AG04450 (cell line): ENCODE measurements around the gene SPINK5. TPM values are rescaled to one million over a fixed set of nuclear protein-coding genes. Genes with fewer than 3 reads are reported as not detected.

ENCODE experiments used
- CTCF ChIA-PET: fragments of 300-600, 350-600 bp; formaldehyde crosslinking; extraction: SDS; loops from one replicate; lab custom pipeline; 2022; ENCODE audit warnings: antibody characterized with exemption, inconsistent platforms; lab: Charles Lee
- POLR2A ChIA-PET: fragments of 350-600 bp; formaldehyde crosslinking; extraction: SDS; loops from one replicate; lab custom pipeline; 2021; ENCODE audit warnings: antibody characterized with exemption, inconsistent platforms; lab: Yijun Ruan, JAX
- DNase-seq: peaks from one replicate; pipeline ENCODE4 v3.0.0-alpha.2; 2011; ENCODE audit warnings: low read depth, low spot score
- H3K27ac ChIP-seq: one replicate; pipeline ENCODE4 v1.5.1; 2012; ENCODE audit warnings: low read depth, low read length, control low read depth
- H3K27me3 ChIP-seq: one replicate; pipeline ENCODE4 v1.6.0; 2012; ENCODE audit warnings: low read length; ENCODE audit not compliant: control insufficient read depth, insufficient read depth
- H3K4me3 ChIP-seq: 2 replicates; pipeline ENCODE4 v1.5.1; 2011; ENCODE audit warnings: mild to moderate bottlenecking, low read depth, low read length, control low read depth
- H3K9me3 ChIP-seq: 2 replicates; pipeline ENCODE4 v1.5.1; 2012; ENCODE audit warnings: low read length; ENCODE audit not compliant: control insufficient read depth, insufficient read depth
- CTCF ChIP-seq: IDR thresholded peaks from 2 replicates; pipeline ENCODE4 v1.5.1; 2011; ENCODE audit warnings: low read depth, low read length, control low read depth, inconsistent platforms
- polyA plus RNA-seq: library from polyadenylated mRNA; depleted of rRNA; stranded (reverse); fragments of >200 nt; gene quantifications from 2 replicates; pipeline ENCODE4 v1.2.3, GENCODE V29; 2011

The SPINK5 gene
- polyA plus RNA-seq, 1 experiment: not detected

- no peak for TF ChIP-seq CTCF
- Histone ChIP-seq H3K4me3 (no peak overlapping the region), H3K27me3 (no peaks in the 10 kb centered on the region), H3K9me3 (no peaks in the 10 kb centered on the region), H3K27ac (no peak overlapping the region)
- POLR2A ChIA-PET: no interaction called here
- DNase-seq: no peak
- CTCF ChIA-PET: interaction anchor here (0.7 to 1.9 kb wide), 6 partner anchors 25 to 612 kb away, joined by 3 to 4 read pairs (median 4); no protein-coding TSS in a partner anchor
Measured at GRCh38 chr5:148120317-148120716, 56.5 kb downstream of the SPINK5 start.

- Histone ChIP-seq H3K27ac (no peak overlapping the region), H3K4me3 (no peak overlapping the region), H3K9me3 (no peaks in the 10 kb centered on the region), H3K27me3 (no peaks in the 10 kb centered on the region)
- no peak for DNase-seq
- POLR2A ChIA-PET: no interaction called here
- TF ChIP-seq CTCF: peak; percentile 39
- CTCF ChIA-PET: interaction anchor here (1.5 to 1.8 kb wide), 2 partner anchors 249 to 605 kb away, joined by 4 to 5 read pairs; no protein-coding TSS in a partner anchor
Measured at GRCh38 chr5:148125641-148126040, 61.9 kb downstream of the SPINK5 start.

GRCh38 chr5:148135091-148136048 is 71.6 kb downstream of the SPINK5 start:
- Histone ChIP-seq H3K9me3 (no peaks in the 10 kb centered on the region), H3K4me3 (no peak overlapping the region), H3K27me3 (no peaks in the 10 kb centered on the region), H3K27ac (no peak overlapping the region)
- TF ChIP-seq CTCF: no peak
- DNase-seq: no peak
- ChIA-PET POLR2A (no interaction called here), CTCF (no interaction called here)

- H3K9me3 ChIP-seq: no peaks in the 10 kb centered on the region
- H3K27me3 ChIP-seq: no peaks in the 10 kb centered on the region
- no peak for DNase-seq
- H3K4me3 ChIP-seq: no peak overlapping the region
- ChIA-PET CTCF (interaction anchor here (1.0 kb wide), 1 partner anchor 283 kb away, joined by 3 read pairs; no protein-coding TSS in a partner anchor), POLR2A (no interaction called here)
- H3K27ac ChIP-seq: no peak overlapping the region
- no peak for TF ChIP-seq CTCF
Measured at GRCh38 chr5:148140846-148141245, 77.1 kb downstream of the SPINK5 start.

- H3K27me3 ChIP-seq: no peaks in the 10 kb centered on the region
- TF ChIP-seq CTCF: no peak
- CTCF ChIA-PET: no interaction called here
- H3K9me3 ChIP-seq: no peaks in the 10 kb centered on the region
- H3K4me3 ChIP-seq: no peak overlapping the region
- POLR2A ChIA-PET: no interaction called here
- DNase-seq: no peak
- no peak overlapping the region for H3K27ac ChIP-seq
Measured at GRCh38 chr5:148141645-148142044, 77.9 kb downstream of the SPINK5 start.
